GM18870 (cell line): ENCODE data around the gene NRXN3.

ENCODE experiments used
- ATAC-seq: cut with Tn5 transposase; IDR thresholded peaks from one replicate; pipeline ENCODE4 v1.9.1; 2021; ENCODE audit warnings: moderate library complexity; ENCODE audit not compliant: unreplicated experiment

Gene NRXN3

DNA sequence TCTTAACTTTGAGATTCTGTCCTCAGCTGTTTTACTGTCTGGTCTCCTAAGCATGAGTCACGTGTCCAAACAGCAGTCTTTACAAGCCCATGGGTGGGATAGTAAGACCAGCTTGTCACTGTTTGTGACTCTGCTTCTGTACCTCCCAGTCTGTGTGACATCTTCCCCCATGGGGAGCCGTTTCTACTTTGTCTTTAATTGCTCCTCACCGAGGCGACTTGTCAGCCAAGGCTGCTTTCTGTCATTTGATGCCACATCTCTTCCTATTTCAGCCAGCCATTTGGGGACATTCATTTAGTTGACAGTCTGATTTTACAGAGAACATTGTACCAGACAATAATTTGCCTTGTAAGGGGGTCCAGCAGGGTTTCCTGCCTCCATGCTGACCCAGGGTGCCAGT is 534.8 kb downstream of the NRXN3 start:
- no peak for ATAC-seq

DNA sequence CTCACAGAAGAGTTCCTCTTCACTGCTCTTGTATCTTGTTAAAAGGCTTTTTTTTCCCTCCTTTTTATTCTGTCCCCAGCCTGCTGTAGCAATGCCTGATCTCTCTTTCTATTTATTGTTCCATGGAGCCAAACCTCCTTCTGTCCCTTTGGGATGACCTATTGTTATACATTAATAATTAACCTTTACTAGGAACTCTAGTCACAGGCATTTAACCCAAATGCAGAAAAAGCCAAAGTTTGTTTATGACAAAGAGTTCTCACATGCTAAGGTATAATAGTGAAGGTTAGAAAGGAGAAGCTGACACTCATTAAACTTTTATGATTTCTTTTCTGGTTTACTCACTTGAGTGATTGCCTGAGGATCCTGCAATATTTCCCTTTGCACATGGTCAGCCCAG is 535.8 kb downstream of the NRXN3 start:
- no peak for ATAC-seq

DNA sequence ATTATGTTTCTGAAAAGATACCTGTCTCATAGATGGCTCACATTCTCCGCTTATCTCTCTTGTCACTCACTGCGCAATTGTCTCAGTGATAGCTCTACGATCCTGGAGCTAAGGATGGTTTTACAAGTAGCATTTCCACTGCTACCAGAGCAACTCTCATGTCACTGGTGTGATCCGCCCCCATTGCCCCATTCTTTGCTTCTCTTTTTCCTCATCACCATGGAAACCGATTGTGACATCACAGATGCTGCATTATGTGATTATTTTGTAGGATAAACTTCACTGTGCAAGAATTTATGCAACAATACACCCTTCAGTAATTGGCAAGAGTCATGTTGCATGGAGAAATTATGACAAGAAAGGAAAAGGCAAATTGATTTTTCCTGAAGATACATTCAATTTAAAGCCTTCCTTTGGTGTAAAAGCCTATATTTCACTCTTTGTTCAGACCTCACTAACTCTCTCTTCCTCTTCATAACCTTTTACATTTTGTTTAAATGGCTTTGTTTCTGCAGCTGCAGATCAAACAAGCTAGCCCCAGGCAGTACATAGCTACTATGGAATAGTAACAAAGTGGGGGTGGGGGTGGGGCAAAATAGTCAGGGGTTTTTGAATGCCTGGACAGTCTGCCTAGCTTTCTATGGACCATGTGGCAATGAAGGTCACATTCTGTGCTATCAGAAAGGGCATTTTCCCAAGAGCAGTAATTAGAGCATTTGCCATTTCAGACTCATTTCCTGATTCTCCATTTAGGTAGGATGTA is 539.8 kb downstream of the NRXN3 start:
- ATAC-seq, result no peak

DNA sequence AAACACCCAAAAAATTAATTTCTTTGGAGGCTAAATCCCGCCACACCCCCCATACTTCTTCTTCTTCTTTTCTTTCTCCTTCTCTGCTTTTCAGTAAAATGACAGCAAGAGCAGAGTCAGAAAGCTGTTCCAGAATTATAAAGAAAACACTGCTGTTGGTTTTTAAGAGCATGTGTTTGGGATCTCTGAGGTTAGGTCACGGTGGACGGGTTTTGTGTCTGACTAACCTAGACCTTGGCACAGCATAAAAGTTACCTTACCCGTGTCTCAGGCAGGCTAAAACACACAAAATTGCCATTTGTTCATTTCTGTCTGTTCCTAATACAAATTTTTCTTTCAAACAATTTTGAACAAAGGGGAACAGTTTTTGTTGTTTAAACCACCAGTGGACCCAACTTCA is 540.8 kb downstream of the NRXN3 start:
- no peak for ATAC-seq

DNA sequence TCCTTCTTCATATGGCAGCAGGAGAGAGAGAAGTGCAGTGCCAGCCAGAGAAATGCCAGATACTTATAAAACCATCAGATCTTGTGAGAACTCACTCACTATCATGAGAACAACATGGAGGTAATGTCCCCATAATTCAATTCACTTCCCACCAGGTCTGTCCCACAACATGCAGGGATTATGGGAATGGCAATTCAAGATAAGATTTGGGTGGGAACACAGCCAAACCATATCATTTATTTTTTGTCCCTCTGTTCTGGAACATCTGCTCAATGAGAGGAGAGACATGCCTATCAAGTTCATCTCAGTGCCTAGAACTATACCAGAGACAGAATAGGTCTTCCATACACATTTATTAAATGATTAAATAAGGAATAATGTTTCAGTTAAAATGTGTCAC is 543.5 kb downstream of the NRXN3 start:
- no peak for ATAC-seq

DNA sequence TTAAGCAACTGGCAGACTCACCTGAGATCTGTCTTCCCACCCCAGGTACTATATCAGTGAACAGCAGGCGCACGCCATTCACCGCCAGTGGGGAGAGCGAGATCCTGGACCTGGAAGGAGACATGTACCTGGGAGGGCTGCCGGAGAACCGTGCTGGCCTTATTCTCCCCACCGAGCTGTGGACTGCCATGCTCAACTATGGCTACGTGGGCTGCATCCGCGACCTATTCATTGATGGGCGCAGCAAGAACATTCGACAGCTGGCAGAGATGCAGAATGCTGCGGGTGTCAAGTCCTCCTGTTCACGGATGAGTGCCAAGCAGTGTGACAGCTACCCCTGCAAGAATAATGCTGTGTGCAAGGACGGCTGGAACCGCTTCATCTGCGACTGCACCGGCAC is 544.5 kb downstream of the NRXN3 start:
- no peak for ATAC-seq

DNA sequence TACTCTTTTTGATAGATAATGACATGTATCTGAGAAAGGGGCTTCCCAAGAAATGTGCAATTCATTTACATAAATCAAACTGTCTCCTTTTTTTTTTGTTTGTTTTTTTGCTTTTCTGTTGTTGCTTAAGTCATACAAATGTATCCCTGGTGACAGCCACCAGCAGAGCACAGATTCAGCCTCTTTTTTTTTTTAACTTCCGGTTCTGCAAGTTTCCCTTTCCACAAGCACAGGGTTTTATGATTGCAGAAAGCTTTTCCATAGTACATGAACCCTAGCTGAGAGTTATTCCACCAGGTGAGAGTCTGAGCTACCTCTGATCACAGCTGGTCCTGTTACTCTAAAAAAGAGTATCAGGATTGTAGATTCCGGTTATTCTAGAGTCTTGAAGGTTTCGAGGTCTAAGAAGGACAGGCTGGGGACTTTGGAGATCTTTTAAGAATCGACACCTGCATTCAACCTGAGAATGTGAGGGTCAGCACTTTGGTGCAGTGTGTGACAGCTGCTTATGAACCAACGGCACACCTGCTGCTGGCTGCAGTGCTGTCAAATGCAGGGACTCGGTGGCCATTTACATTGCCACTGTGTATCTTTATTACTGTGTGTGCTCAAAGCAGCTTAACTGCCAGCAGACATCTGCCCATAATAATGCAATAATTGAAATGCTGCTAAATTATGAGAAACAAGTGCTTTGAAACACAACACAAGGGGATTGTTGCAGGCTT is 551.7 kb downstream of the NRXN3 start:
- no peak for ATAC-seq

DNA sequence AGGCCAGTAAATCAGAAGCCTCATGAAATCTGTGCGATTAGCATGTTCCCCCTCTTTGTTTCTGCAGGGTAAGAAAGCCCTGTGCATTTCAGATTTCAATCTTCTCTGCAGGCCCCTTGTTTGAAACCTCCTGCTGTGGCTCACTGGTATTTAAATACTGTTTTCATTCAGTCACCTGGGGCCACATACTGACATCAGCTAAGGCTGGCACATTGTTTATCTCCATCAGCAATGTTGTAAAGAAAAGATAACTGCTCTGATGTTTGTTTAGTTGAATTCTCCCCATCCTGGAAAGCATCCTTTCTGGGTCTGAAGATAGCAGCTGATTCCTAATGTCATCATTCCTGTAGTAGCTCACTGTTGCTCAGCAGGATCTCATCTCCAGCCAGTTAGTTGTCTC is 554.9 kb downstream of the NRXN3 start:
- ATAC-seq, result no peak

DNA sequence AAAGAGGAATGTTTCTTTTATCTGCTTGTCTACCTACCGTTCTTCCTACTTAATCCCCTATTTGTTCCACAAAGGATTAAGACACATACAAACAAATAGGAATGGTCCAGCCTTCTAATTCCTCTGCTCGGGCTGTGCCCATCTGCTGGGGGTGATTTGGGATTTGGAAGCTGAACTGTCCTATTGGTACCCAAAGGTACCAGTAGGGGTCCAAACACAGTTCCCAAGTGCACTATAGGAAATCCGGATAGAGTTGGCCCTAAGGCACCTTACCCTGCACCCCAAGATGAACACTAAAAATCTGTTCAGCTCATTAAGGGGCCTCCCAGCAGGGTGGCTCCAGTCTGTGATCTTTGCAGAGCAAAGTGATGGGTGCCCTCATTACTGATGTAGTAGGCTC is 566.9 kb downstream of the NRXN3 start:
- ATAC-seq, result no peak

DNA sequence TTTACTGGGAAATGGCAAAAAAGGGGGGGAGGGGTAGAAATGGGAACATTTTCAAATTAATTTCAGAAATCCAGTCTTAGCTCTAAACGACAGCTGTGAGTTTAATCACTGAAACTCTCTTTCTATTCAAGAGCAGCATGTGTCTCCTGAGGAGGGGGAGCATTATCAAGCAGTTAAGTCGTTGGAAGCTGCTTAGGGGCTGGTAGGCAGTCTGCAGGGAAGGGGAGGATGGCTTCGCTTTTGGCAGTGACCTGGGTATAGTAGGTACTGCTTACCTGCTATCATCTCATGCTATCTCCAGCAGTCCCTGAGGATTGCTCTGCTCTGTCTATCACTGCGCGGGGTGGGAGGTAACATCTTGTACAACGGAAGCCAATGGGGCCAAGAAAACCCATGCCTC is 567.4 kb downstream of the NRXN3 start:
- ATAC-seq, result no peak

DNA sequence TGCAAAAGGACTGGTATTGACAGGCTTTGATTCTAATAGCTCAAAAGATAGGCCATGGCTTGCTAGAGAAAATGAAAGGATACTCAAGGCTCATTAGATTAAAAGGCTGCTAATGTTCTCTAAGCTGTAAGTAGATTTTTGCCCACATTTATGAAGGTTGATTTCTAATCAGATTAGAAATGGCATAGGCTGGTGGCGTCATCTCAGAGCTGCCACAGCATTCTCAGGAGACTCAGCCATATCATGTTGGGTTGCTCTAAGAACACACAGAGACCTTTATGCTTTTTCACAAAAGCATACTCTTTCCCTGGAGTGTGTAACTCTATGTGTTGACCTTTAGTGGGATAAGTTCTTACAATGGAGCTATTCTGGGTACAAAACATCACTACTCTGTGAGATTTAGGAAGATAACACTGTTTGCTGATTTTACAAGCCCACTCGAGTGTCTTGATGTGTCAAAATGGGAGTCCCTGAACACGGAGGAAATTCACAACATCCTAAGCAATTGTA is 576.0 kb downstream of the NRXN3 start:
- ATAC-seq, result no peak

DNA sequence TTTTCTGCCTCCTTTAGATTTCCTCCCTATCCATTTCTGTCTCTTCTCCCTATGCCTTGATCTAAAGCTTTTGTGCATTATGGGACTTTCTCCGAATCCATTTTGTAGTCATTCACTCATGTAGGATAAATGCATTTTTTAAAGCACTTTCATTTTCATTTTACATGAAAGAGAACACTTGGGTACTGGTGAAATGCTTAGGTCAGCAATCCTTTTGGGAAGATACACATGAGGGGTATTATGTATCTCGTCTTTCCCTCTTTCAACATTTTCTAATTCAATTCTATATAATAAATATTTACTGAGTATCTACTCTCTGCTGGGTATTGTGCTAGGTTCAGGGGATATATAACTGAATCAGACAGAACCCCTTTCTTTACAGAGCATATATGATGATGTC is 577.6 kb downstream of the NRXN3 start:
- ATAC-seq, result no peak

DNA sequence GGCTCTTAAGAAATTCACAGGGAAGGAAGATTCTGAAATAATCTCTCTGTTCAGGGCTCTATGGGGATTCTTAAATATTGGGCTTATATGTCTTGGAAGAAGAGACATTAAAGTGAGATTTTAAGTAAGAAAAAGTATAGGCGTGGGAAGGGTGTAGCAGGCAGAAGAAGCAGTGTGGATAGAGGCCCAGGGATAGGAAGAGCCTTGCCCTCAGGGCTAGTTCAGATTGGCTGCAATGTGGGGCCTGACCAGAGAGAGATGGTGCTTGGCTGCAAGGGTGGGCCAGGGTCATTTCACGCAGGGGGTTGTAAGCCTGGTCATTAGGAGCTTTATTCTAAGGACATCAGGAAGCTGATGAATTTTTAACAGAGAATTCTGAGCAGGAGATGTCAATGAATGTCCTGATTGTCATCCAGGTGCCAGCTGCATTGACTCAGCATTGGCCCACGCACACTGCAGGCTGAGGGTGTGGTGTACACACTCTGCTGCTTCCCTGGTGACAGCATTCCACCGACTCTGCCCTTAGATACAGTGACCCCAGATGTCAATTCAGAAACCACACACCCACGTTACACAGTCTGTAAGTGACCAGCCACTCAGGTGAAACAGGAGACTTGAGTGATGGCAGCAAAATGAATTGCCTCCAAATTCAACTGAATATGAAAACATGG is 582.5 kb downstream of the NRXN3 start:
- no peak for ATAC-seq

DNA sequence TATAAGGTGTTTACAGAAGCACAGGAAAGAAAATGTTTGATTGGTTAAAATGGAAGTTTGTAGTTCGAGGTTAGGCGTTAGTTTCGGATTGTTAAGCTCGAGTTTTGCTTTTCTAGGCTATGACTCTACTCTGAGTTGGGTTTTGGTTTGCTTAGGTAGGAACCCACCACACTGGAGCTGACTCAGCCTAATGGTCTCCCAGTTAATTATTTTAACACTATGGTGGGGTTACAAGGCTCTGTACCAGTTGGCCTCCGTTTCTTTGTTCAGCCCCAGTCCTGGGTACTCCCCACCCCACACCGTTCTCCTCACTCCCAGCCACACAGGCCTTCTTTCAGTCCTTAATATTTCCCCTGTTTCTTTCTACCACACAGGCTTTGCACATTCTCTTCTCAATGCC is 583.9 kb downstream of the NRXN3 start:
- ATAC-seq, result no peak

DNA sequence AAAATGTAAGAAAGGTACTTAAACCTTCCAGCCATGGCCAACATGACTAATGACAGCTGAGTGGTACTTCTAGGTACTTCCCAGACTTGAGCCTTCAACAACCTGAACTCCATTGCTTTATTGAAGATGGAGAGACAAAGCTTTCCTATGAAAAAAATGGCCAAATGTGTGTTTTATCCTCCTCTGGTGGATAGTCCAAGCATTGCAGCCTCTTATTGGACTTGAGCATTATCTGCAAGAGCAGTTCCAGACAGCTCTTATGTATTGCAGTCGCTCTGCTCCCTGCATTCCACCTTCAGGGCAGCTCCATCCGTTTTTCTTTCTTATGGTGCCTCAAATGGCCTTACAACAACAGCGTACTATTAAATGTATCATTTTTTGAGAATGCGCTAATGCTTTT is 588.2 kb downstream of the NRXN3 start:
- peak; percentile 88 for ATAC-seq

DNA sequence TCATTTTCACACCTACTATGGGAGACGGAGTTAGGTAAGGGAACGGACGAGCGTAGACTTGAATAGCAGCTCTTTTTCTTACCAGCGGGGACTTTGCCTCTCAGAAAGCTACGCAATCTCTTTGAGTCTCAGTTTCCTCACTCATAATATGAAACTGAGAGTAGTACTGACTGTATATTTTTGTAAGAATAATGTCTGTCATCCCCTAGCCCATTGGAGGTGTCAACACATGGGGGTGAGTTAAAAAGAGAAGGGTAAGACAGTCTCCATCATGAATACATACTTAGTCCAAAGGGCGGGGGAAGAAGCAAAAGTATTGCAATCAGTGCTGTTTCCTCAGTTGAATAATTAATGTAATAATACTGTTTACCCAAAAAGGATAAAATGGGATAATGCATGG is 592.2 kb downstream of the NRXN3 start:
- ATAC-seq, result no peak

DNA sequence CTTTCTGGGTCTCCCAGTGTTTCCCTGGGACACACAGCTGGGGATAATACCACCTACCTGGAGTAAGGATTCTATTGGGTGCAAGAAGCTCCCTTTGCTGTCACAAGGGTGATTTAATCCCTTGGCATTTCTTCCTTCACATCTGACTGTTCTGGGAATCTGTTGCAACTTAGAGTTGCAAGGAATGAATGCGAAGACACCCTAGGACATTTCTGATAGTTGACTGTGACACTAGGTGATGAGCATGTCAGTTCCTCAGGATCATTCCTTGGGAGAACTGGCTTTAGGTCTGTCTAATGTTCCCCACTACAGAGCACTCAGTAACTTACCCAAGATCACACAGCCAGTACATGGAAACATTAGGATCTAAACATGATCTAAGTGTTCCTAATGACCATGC is 593.6 kb downstream of the NRXN3 start:
- ATAC-seq, result no peak

DNA sequence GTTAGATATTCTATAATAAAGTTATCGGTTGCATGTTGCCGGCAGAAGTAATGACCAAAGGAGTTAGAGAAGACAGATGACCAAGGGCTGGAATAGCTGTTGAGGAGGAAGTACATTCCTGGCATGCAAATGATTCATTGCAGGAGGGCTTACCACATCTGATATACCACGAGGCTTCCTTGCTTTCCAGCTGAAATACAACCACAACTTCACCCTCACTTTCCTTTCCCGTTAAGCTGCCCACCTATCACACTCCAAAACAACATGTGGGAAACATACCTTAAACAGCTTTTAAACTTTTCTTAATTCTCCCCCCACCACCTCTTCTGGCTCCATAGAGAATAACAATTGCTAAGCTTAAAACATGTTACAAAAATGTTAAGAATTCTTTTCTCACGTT is 594.1 kb downstream of the NRXN3 start:
- no peak for ATAC-seq

DNA sequence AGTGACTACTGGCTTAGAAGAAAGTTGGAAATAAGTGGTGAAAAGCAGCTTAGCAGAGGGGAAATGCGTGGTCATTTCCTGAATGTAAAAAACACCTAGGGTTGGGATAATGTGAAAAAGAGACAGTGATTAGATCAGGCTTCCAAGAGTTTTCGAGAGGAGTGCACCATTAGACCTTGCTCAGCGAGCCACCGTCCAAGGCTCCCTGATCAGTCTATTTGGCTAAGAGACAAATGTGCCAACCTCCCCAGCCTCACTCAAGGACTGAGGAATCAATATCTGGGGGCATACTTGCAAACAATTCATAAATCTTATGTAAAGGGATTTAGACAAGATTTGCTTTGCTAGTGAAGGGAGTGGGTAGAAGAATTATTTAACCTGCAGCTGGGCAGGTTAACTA is 594.5 kb downstream of the NRXN3 start:
- ATAC-seq, result no peak

DNA sequence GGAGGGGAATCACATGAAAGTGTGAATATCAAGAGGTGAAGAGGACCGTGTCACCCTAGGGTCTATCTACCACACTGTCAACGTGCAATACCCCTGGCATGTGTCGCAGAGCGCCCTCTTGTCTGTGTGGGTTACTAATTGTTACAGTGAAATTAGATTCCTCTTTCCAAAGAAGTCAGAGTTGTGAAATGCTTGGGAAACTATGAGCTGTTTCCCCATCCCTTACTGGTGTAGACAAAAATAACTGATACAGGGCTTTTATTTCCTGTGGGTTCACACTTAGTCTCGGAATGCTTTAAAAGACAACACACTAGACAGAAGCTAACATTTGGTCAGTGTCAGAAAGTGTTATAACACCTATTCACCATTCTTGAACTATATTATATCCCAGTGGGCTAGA is 597.3 kb downstream of the NRXN3 start:
- ATAC-seq, result no peak

DNA sequence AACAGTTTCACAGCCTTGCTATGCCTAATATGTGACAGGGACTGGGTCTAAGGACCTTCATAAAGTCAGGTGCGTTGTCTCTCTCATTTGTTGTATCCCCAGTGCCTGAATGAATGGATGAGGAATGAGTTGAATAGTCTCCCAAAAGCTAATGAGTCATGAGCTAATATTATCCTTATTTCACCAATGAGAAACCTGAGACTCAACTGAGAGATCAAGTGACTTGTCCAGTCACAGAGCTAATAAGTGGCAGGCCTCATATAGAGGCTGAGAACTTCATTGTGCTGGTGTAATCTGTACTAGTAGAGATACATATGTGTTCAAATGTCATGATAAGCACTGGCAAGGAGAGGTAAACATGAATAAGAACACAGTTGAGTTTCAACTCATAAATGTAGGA is 612.4 kb downstream of the NRXN3 start:
- no peak for ATAC-seq

DNA sequence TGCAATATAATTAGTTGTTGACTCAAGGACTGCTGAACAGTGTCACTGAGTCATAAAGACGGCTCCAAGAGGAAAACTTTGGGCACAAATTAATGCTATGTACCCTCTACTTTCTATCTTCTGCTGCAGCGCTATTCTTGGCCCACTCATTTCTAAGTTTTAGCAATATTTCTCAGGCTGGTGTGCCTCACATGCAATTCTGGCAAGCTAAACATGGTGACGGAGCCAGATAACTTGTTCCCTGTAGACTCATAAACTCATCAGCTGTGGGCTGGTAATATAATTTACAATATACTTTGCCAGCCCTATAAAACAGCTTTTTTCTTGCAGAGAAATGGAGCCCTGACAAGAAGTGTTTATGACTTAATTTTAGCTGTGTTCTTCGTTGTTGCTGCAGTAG is 615.1 kb downstream of the NRXN3 start:
- ATAC-seq, result no peak
